Ovary (tissue), 3 donors: ENCODE results near the gene PADI6.

Source experiments
- CTCF ChIP-seq, 3 donors: fragments of 450-650 bp in 2 of 3; fragments of 200-600 bp in 1 of 3; IDR thresholded peaks; one replicate each; pipeline versions ENCODE4 v1.5.1 to v1.8.0; 2016 to 2022; ENCODE audit warnings: antibody characterized with exemption in 3 of 3, mild to moderate bottlenecking in 1 of 3
- EP300 ChIP-seq: sonication (generic); formaldehyde crosslinking; IDR thresholded peaks from one replicate; pipeline ENCODE4 v1.6.1; 2017; ENCODE audit warnings: antibody characterized with exemption
- POLR2A ChIP-seq: fragments of 450-650 bp; IDR thresholded peaks from one replicate; pipeline ENCODE4 v1.6.1; 2017; ENCODE audit warnings: antibody characterized with exemption, mild to moderate bottlenecking, moderate library complexity
- donor health status: DM: no; HTN: no; CAD: no.

GRCh38 chr1:17333081-17333480, 38.9 kb upstream of the PADI6 start:
- TF ChIP-seq POLR2A, result no peak
- TF ChIP-seq CTCF (IDR thresholded peaks at IDR 0.05), result no peak
- TF ChIP-seq EP300, result no peak
